MM.1S (cell line): Measurements from ENCODE around the gene SNX1.
"Not testable (repeated sequence)": the region's sequence is repeated elsewhere in the genome, so short reads cannot be mapped to it uniquely, and the experiment has no call there.

Source experiments
- DNase-seq: peaks from one replicate; pipeline ENCODE4 v3.0.0-alpha.2; 2015
- H2AFZ ChIP-seq: fragments of 300-600 bp; sonication (generic); 2 replicates; pipeline ENCODE4 v1.6.0; 2016; ENCODE audit warnings: antibody characterized with exemption, low read length
- H3F3A ChIP-seq: fragments of 300-600 bp; sonication (generic); 2 replicates; pipeline ENCODE4 v1.6.1; 2016; ENCODE audit warnings: mild to moderate bottlenecking, antibody characterized with exemption, low read length, moderate library complexity, mixed read lengths; ENCODE audit not compliant: insufficient read depth
- H3K27ac ChIP-seq: fragments of 300-600 bp; sonication (generic); 2 replicates; pipeline ENCODE4 v1.5.1; 2016; ENCODE audit warnings: mild to moderate bottlenecking, low read length
- H3K27me3 ChIP-seq: fragments of 300-600 bp; sonication (generic); replicated peaks from 2 replicates; pipeline ENCODE4 v1.6.0; 2016; ENCODE audit warnings: low read length; ENCODE audit not compliant: insufficient read depth
- H3K36me3 ChIP-seq: fragments of 300-600 bp; sonication (generic); replicated peaks from 2 replicates; pipeline ENCODE4 v1.6.1; 2016; ENCODE audit warnings: mild to moderate bottlenecking, low read length, mixed read lengths; ENCODE audit not compliant: insufficient read depth
- H3K4me1 ChIP-seq: fragments of 300-600 bp; sonication (generic); 2 replicates; pipeline ENCODE4 v1.6.1; 2016; ENCODE audit warnings: low read length, mixed read lengths
- H3K4me2 ChIP-seq: fragments of 300-600 bp; sonication (generic); 2 replicates; pipeline ENCODE4 v1.6.0; 2016; ENCODE audit warnings: low read depth, low read length
- H3K4me3 ChIP-seq: fragments of 300-600 bp; sonication (generic); 2 replicates; pipeline ENCODE4 v1.5.1; 2016; ENCODE audit warnings: low read length, mixed read lengths
- H3K79me2 ChIP-seq: fragments of 300-600 bp; sonication (generic); 2 replicates; pipeline ENCODE4 v1.6.1; 2016; ENCODE audit warnings: mixed run types, low read length, mixed read lengths
- H3K9ac ChIP-seq: fragments of 300-600 bp; sonication (generic); 2 replicates; pipeline ENCODE4 v1.6.1; 2016; ENCODE audit warnings: low read length, mixed read lengths
- H3K9me2 ChIP-seq: fragments of 300-600 bp; sonication (generic); replicated peaks from 2 replicates; pipeline ENCODE4 v1.6.1; 2016; ENCODE audit warnings: mild to moderate bottlenecking, low read length, mixed read lengths; ENCODE audit not compliant: insufficient read depth
- H3K9me3 ChIP-seq: fragments of 300-600 bp; sonication (generic); replicated peaks from 2 replicates; pipeline ENCODE4 v1.6.1; 2016; ENCODE audit warnings: mild to moderate bottlenecking, low read length, mixed read lengths; ENCODE audit not compliant: insufficient read depth
- H4K20me1 ChIP-seq: fragments of 300-600 bp; sonication (generic); 2 replicates; pipeline ENCODE4 v1.6.1; 2016; ENCODE audit warnings: mild to moderate bottlenecking, low read length, moderate library complexity, mixed read lengths; ENCODE audit not compliant: insufficient read depth
- CTCF ChIP-seq: fragments of 300-600 bp; sonication (generic); IDR thresholded peaks from 2 replicates; pipeline ENCODE4 v1.5.1; 2016; ENCODE audit warnings: antibody characterized with exemption, low read length, mixed read lengths
- EZH2 ChIP-seq: fragments of 300-600 bp; sonication (generic); optimal IDR thresholded peaks from 2 replicates; pipeline ENCODE3; 2017; ENCODE audit warnings: low read depth, mild to moderate bottlenecking, antibody characterized with exemption, low read length, mixed read lengths
- EZH2phosphoT487 ChIP-seq: fragments of 300-600 bp; sonication (generic); IDR thresholded peaks from 2 replicates; pipeline ENCODE4 v1.6.1; 2018; ENCODE audit warnings: antibody characterized with exemption, low read length

Gene SNX1

GRCh38 chr15:64112904-64113303 lies 17.1 kb downstream of the SNX1 start:
- H2AFZ ChIP-seq, result no peak overlapping the region
- H3K9me2 ChIP-seq, result no peaks in the 10 kb centered on the region
- no peak overlapping the region for H3K4me3 ChIP-seq
- H4K20me1 ChIP-seq, result peaks cover 5% of the 10 kb centered on the region; the same call in 1 of the 2 replicates
- H3F3A ChIP-seq, result no peaks in the 10 kb centered on the region
- peaks cover 11% of the 10 kb centered on the region for H3K4me1 ChIP-seq
- no peak overlapping the region for H3K9ac ChIP-seq
- no peak overlapping the region for H3K27ac ChIP-seq
- H3K27me3 ChIP-seq, result no peaks in the 10 kb centered on the region
- H3K4me2 ChIP-seq, result no peak overlapping the region
- no peaks in the 10 kb centered on the region for H3K9me3 ChIP-seq
- H3K79me2 ChIP-seq, result peaks cover 55% of the 10 kb centered on the region
- H3K36me3 ChIP-seq, result 0 out of 2 replicates have a peak, but pooled peaks cover 4% of the 10 kb centered on the region
- TF ChIP-seq CTCF (no peak), EZH2 (no peak)
- DNase-seq, result no peak

DNA sequence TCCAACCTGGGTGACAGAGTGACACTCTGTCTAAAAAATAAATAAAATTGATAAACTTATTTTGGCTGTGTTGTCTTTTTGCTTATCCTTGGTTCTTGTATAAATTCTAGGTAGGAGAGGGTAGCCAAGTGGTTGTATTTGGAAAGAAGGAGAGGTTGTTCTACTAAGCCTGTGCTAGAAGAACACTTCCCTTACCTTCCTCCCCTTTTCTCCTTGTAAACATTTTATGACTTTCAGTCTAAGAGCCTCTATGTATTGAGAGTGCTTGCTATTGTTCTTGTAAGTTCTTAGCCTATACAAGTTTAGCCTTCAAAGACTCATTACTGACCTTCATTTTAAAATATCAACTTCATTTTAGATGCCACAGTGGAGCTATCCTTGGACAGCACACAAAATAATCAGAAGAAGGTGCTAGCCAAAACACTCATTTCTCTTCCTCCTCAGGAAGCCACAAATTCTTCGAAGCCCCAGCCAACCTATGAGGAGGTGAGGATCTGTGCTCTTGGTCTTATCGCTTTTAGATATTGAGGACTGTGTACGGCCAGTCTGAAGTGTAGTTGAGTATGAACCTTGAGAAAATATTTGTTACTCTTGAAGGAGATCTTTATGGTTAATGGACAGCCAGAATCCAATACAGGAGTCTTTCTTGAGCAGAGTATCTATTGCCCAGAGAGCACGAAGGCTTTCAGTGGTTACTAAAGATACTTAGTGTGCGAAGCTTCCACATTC lies 22.1 kb downstream of the SNX1 start:
- no peak overlapping the region for H3K9ac ChIP-seq
- H4K20me1 ChIP-seq, result no peaks in the 10 kb centered on the region
- no peaks in the 10 kb centered on the region for H3K27me3 ChIP-seq
- H3K9me3 ChIP-seq, result no peaks in the 10 kb centered on the region
- no peak overlapping the region for H3K27ac ChIP-seq
- H3K79me2 ChIP-seq, result peaks cover 4% of the 10 kb centered on the region
- no peak for DNase-seq
- no peaks in the 10 kb centered on the region for H3K9me2 ChIP-seq
- TF ChIP-seq EZH2 (no peak), EZH2phosphoT487 (no peak), CTCF (no peak)
- no peak overlapping the region for H3K4me3 ChIP-seq
- H2AFZ ChIP-seq, result no peak overlapping the region
- H3K36me3 ChIP-seq, result 0 out of 2 replicates have a peak, but pooled peaks cover 4% of the 10 kb centered on the region
- no peaks in the 10 kb centered on the region for H3F3A ChIP-seq
- H3K4me1 ChIP-seq, result no peaks in the 10 kb centered on the region
- no peak overlapping the region for H3K4me2 ChIP-seq

GRCh38 chr15:64120322-64120721 lies 24.5 kb downstream of the SNX1 start:
- H3K9ac ChIP-seq, H3K4me2 ChIP-seq, H3K9me2 ChIP-seq, H3K4me1 ChIP-seq, H3K27me3 ChIP-seq, H3K36me3 ChIP-seq, H3K9me3 ChIP-seq, H4K20me1 ChIP-seq, H2AFZ ChIP-seq, H3F3A ChIP-seq, H3K79me2 ChIP-seq, H3K27ac ChIP-seq, DNase-seq, H3K4me3 ChIP-seq: not testable (repeated sequence)

DNA sequence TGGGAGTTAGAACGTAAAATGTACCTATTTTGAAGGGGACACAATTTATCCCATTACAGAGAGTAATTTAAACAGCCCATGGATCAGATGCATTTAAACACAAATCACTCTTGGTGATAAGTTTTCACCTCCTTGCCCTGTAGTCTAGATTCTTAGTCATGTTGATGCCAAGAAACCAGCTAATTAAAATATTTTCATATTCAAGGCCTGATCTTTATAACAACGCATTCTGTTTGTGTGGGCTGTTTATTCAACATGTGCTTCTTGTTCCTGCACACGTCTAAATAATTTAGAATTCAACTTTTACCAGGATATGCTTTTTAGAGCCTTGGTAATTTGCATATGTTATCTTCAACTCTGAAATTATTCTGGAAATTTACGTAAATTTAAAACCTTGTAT lies 25.8 kb downstream of the SNX1 start:
- Histone ChIP-seq H3K79me2 (no peaks in the 10 kb centered on the region), H3F3A (no peaks in the 10 kb centered on the region), H3K27me3 (no peaks in the 10 kb centered on the region), H3K9ac (no peak overlapping the region), H3K4me1 (no peaks in the 10 kb centered on the region), H2AFZ (no peak overlapping the region), H3K9me2 (no peaks in the 10 kb centered on the region), H3K4me2 (no peak overlapping the region), H3K27ac (no peak overlapping the region), H4K20me1 (no peaks in the 10 kb centered on the region), H3K4me3 (no peak overlapping the region), H3K9me3 (no peaks in the 10 kb centered on the region), H3K36me3 (peaks cover 7% of the 10 kb centered on the region; the same call in 1 of the 2 replicates)
- TF ChIP-seq EZH2phosphoT487, result no peak
- no peak for TF ChIP-seq CTCF
- TF ChIP-seq EZH2, result no peak
- DNase-seq, result no peak
